Omental fat pad (tissue), 4 donors: Measurements from ENCODE around the gene WDFY2. TPM values are rescaled to one million over a fixed set of nuclear protein-coding genes. Genes with fewer than 3 reads are reported as not detected.

Experiments used
- ATAC-seq: fragments of 150-250 bp; one replicate; pipeline ENCODE4 v1.9.1; 2016; ENCODE audit warnings: mild to moderate bottlenecking, moderate library complexity; ENCODE audit not compliant: low FRiP score
- DNase-seq: peaks from one replicate; pipeline ENCODE4 v3.0.0-alpha.2; 2019; ENCODE audit warnings: low spot score
- CTCF ChIP-seq, 3 donors: fragments of 450-650 bp; IDR thresholded peaks; one replicate each; pipeline ENCODE4 v1.5.1; 2016 to 2017; ENCODE audit warnings: antibody characterized with exemption in 3 of 3, mild to moderate bottlenecking in 3 of 3, moderate library complexity in 2 of 3
- total RNA-seq, 4 donors: library from RNA; depleted of rRNA; stranded (reverse); fragments of >200 nt; gene quantifications; one replicate each; pipeline ENCODE4 v1.1.0, GENCODE V29; 2016

The WDFY2 gene
- total RNA-seq, 4 donors from 2014 or later: 13.3 to 26.6 (median 15.8) TPM

GRCh38 chr13:51584731-51585672, 740 bp downstream of the WDFY2 start:
- TF ChIP-seq CTCF (IDR thresholded peaks at IDR 0.05): no peak
- DNase-seq: peak; percentile 31
- ATAC-seq: peak; percentile 14

- no peak for DNase-seq
- TF ChIP-seq CTCF (IDR thresholded peaks at IDR 0.05): no peak
- no peak for ATAC-seq
Observed at GRCh38 chr13:51585696-51586095, 1.4 kb downstream of the WDFY2 start.

GRCh38 chr13:51587372-51587771, 3.1 kb downstream of the WDFY2 start:
- no peak for ATAC-seq
- no peak for TF ChIP-seq CTCF (IDR thresholded peaks at IDR 0.05)
- DNase-seq: no peak

GRCh38 chr13:51588406-51588949, 4.2 kb downstream of the WDFY2 start:
- TF ChIP-seq CTCF (IDR thresholded peaks at IDR 0.05): no peak
- no peak for ATAC-seq

GRCh38 chr13:51589793-51590192, 5.5 kb downstream of the WDFY2 start:
- no peak for ATAC-seq
- DNase-seq: no peak
- TF ChIP-seq CTCF (IDR thresholded peaks at IDR 0.05): no peak

More at GRCh38 chr13:51588406-51588949, 4.2 kb downstream of the WDFY2 start:
- no peak for DNase-seq

- DNase-seq (no peak), ATAC-seq (no peak)
- TF ChIP-seq CTCF (IDR thresholded peaks at IDR 0.05): no peak
Observed at GRCh38 chr13:51590231-51590970, 6.1 kb downstream of the WDFY2 start.
